ENCODE results near the gene OVCA2. TPM values are rescaled to one million over a fixed set of nuclear protein-coding genes. Genes with fewer than 3 reads are reported as not detected.
A peak's percentile ranks its signal among the peaks of the same experiment; 100 is the strongest.

Gene OVCA2
- total and polyA plus RNA-seq, 9 donors, result 8.7 to 21.8 (median 13.8) TPM

DNA sequence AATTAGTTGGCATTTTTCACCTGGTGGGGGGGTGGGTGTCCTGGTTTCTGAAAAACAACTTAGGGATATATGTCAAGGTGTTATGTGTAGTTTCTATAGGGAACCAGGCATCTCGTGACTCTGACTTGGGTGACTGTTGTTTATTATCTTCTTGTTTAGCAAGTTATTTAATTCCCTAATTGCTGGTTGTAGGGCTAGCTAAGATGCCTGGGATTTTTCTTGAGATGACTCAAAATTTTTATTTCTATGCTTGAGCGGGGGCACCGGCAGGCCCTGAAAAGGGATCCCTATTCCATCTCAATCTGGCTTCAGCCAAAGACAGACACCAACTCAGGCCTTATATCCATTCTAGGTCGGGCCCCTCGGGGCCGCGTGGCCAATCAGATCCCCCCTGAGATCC is 8.7 kb upstream of the OVCA2 start:
- Histone ChIP-seq H3K4me3 (ENCODE audit: low read length) (no peak overlapping the region), H3K36me3 (ENCODE audit: control insufficient read depth, insufficient read depth, low read length) (peaks cover 37% of the 10 kb centered on the region), H3K9me3 (replicated peaks; ENCODE audit: control insufficient read depth, low read depth, low read length) (no peaks in the 10 kb centered on the region), H3K27ac (ENCODE audit: low read length) (no peak overlapping the region), H3K27me3 (ENCODE audit: control insufficient read depth, insufficient read depth, low read length) (peaks cover 17% of the 10 kb centered on the region), H3K4me1 (ENCODE audit: control insufficient read depth, insufficient read depth, low read length) (peaks cover 17% of the 10 kb centered on the region)
- 86% methylated on average over 1 of the region's 7 CpGs for WGBS (ENCODE audit: insufficient coverage)
- no peak for DNase-seq

DNA sequence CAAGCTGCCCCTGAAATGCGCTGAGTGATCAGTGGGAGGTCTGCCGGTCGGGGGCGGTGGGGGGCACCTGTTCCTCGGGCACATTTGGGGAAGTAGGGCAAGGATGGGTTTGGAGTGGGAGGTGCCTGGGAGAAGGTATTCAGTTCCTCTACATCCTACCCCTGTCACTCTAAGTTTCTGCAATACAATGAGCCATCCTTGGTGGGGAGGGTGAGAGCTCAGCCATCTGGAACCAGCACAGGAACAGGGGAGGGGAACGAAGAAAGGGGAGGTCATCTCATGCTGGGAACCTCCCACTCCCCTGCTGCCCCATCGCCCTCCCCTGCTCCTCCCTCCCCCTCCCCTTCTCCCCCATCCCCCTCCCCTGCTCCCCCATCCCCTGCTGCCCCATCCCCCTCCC is 7.7 kb upstream of the OVCA2 start:
- no peak for DNase-seq
- Histone ChIP-seq H3K27ac (ENCODE audit: low read length) (no peak overlapping the region), H3K4me3 (ENCODE audit: low read length) (no peak overlapping the region), H3K27me3 (ENCODE audit: control insufficient read depth, insufficient read depth, low read length) (peaks cover 7% of the 10 kb centered on the region), H3K4me1 (ENCODE audit: control insufficient read depth, insufficient read depth, low read length) (peaks cover 14% of the 10 kb centered on the region), H3K36me3 (ENCODE audit: control insufficient read depth, insufficient read depth, low read length) (peaks cover 44% of the 10 kb centered on the region), H3K9me3 (replicated peaks; ENCODE audit: control insufficient read depth, low read depth, low read length) (no peaks in the 10 kb centered on the region)
- no CpG with 5 or more reads among the region's 7 CpGs for WGBS (ENCODE audit: insufficient coverage)

DNA sequence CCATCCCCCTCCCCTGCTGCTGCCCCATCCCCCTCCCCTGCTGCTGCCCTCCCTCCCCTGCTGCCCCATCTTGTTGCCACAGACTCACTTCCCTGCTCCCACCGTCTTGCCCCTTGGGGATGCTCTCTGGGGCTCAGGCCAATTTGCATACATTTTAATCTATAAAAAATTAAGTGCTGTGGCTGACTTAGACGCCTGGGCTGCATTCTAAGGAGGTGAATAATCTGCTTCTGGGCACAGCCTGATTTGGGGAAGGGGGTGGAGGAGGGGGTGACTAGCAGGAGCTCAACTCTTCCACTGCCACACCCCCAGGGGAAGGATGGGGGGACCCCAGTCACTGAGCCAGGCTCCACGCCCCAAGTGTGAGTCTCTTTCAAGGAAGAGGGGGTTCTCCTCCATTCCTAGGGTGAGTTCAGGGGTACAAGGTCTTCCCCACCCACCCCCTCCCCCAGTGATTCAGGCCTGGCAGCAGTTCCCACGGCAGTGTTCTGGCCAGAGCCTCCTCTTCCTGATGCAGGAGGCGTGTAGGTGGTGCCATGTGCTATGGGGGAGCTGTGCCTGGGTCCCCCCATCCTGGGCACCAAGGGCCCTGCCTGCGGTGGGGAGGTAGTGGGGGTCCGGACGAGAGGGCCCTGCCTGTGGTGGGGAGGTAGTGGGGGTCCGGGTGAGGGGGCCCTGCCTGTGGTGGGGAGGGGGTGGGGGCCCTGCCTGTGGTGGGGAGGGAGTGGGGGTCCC is 6.8 kb upstream of the OVCA2 start:
- Histone ChIP-seq H3K27ac (ENCODE audit: low read length) (no peak overlapping the region), H3K27me3 (ENCODE audit: control insufficient read depth, insufficient read depth, low read length) (peaks cover 2% of the 10 kb centered on the region), H3K4me3 (ENCODE audit: low read length) (no peak overlapping the region), H3K9me3 (replicated peaks; ENCODE audit: control insufficient read depth, low read depth, low read length) (no peaks in the 10 kb centered on the region), H3K4me1 (ENCODE audit: control insufficient read depth, insufficient read depth, low read length) (peaks cover 9% of the 10 kb centered on the region), H3K36me3 (ENCODE audit: control insufficient read depth, insufficient read depth, low read length) (peaks cover 46% of the 10 kb centered on the region)
- DNase-seq, result no peak
- WGBS (ENCODE audit: insufficient coverage), result no CpG with 5 or more reads among the region's 9 CpGs

DNA sequence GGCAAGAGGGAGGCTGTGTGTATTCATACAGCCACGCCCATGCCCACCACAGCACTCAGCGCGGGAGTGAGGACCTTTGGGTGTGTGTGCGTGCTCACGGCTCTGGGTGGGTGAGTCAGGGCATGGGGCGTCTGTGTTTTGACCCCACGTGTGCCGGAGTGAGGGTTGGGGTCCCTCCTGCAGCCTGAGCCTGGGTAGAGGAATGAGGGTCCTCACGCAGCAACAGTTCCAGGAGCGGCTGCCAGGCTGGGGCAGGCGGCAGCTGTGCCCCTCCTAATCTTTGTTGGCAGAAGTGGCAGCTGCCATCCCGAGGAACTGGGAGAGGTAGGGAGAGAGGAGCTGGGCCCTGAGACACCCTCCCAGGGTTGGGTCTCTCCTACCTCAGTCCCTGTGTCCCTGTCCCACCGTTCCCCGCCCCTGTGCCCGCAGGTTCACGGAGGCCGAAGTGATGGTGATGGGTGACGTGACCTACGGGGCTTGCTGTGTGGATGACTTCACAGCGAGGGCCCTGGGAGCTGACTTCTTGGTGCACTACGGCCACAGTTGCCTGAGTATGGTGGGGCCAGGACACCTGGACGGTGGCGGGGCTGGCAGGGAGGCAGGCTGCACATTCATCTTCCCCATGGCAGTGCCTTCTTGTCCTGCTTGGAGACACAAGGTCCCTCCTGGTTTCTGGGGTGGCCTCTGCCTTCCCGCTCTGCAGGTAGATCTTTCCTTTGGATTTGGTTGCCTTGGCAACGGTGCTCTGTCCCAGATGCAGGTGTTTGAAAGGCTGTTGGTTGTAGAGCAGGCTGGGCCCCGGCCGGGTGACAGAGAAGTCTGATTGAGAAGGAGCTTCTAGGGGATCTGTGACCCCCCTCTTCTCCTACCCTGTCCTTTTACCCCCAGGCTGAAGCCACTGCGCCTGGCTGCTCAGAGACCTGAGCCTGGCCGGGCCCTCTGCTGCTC is 6.0 kb upstream of the OVCA2 start:
- H3K4me3 ChIP-seq (ENCODE audit: low read length), result no peak overlapping the region
- peaks cover 8% of the 10 kb centered on the region for H3K4me1 ChIP-seq (ENCODE audit: control insufficient read depth, insufficient read depth, low read length)
- no peaks in the 10 kb centered on the region for H3K9me3 ChIP-seq (replicated peaks; ENCODE audit: control insufficient read depth, low read depth, low read length)
- H3K27me3 ChIP-seq (ENCODE audit: control insufficient read depth, insufficient read depth, low read length), result no peaks in the 10 kb centered on the region
- 85% methylated on average over 21 of the region's 29 CpGs for WGBS (ENCODE audit: insufficient coverage)
- no peak for DNase-seq
- H3K36me3 ChIP-seq (ENCODE audit: control insufficient read depth, insufficient read depth, low read length), result peaks cover 54% of the 10 kb centered on the region
- no peak overlapping the region for H3K27ac ChIP-seq (ENCODE audit: low read length)

DNA sequence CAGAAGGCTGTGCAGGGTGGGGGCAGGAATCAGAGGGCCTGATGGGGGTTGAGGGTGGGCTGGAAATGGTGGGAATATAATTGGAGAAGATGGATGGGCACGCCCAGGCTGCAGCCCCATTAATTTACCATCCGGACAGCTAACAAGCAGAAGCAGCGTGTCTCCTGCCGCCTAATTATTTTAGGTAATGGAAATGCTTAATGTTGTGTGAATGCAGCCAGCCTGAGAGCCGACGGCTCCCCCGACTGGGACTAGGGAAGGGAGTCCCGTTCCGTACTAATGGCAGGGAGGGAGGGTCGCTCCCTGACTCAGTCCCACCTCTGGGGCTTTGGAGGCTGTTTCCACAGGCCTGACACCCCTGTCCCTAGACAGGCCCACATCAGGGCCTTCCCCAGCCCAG is 4.7 kb upstream of the OVCA2 start:
- H3K9me3 ChIP-seq (replicated peaks; ENCODE audit: control insufficient read depth, low read depth, low read length), result no peaks in the 10 kb centered on the region
- 85% methylated on average over 5 of the region's 10 CpGs for WGBS (ENCODE audit: insufficient coverage)
- H3K4me3 ChIP-seq (ENCODE audit: low read length), result no peak overlapping the region

DNA sequence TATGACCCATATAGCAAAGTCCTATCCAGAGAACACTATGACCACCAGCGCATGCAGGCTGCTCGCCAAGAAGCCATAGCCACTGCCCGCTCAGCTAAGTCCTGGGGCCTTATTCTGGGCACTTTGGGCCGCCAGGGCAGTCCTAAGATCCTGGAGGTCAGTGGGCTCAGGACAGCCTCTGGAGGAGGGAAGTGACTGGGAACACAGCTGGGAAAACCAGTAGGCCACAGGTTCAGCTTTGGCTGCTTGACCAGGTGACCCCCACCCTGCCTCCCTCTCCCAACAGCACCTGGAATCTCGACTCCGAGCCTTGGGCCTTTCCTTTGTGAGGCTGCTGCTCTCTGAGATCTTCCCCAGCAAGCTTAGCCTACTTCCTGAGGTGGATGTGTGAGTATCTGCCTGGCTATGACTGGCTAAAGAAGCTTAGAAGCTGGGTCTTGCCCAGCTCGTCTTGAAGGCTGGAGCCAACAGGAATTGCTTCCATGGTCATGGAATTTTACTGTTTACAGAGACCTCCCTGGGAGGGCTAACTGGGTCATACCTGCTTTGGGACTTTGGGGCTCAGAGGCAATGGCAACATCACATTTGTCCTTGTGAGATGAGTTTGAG is 1.5 kb upstream of the OVCA2 start:
- Histone ChIP-seq H3K4me1 (ENCODE audit: control insufficient read depth, insufficient read depth, low read length) (peaks cover 19% of the 10 kb centered on the region), H3K36me3 (ENCODE audit: control insufficient read depth, insufficient read depth, low read length) (peaks cover 69% of the 10 kb centered on the region), H3K4me3 (ENCODE audit: low read length) (no peak overlapping the region), H3K9me3 (replicated peaks; ENCODE audit: control insufficient read depth, low read depth, low read length) (no peaks in the 10 kb centered on the region), H3K27me3 (ENCODE audit: control insufficient read depth, insufficient read depth, low read length) (no peaks in the 10 kb centered on the region), H3K27ac (ENCODE audit: low read length) (no peak overlapping the region)
- DNase-seq, result no peak
- WGBS (ENCODE audit: insufficient coverage), result 64% methylated on average over 3 of the region's 7 CpGs

More for the DNA sequence above, 4.7 kb upstream of the OVCA2 start:
- no peak overlapping the region for H3K27ac ChIP-seq (ENCODE audit: low read length)
- H3K27me3 ChIP-seq (ENCODE audit: control insufficient read depth, insufficient read depth, low read length), result no peaks in the 10 kb centered on the region
- H3K4me1 ChIP-seq (ENCODE audit: control insufficient read depth, insufficient read depth, low read length), result peaks cover 10% of the 10 kb centered on the region
- no peak for DNase-seq
- H3K36me3 ChIP-seq (ENCODE audit: control insufficient read depth, insufficient read depth, low read length), result peaks cover 56% of the 10 kb centered on the region

DNA sequence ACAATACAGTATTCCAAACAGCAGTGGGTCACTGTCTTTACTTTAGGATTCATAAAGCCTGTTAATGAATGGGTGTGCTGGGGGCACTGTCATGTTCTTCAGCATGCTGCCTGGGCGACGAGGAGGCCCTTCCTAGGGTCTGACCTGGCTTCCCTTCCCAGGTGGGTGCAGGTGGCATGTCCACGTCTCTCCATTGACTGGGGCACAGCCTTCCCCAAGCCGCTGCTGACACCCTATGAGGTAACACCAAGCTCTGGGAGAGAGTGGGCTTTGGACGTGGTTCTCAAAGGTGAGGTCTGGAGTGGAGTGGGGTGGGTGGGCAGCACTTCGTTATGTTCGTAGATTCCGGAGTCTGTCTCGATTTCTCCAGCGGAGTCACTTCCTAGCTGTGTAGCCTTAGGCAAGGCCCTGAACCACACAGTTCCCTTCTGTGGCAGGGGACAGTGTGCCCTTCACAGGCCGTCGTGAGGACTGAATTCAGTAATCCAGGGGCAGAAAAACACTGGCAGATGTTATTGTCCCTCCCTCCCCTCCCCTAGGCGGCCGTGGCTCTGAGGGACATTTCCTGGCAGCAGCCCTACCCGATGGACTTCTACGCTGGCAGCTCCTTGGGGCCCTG is 771 bp upstream of the OVCA2 start:
- Histone ChIP-seq H3K27me3 (ENCODE audit: control insufficient read depth, insufficient read depth, low read length) (no peaks in the 10 kb centered on the region), H3K4me3 (ENCODE audit: low read length) (peak overlapping the region; percentile 54), H3K27ac (ENCODE audit: low read length) (peak overlapping the region; percentile 87), H3K9me3 (replicated peaks; ENCODE audit: control insufficient read depth, low read depth, low read length) (no peaks in the 10 kb centered on the region), H3K36me3 (ENCODE audit: control insufficient read depth, insufficient read depth, low read length) (peaks cover 64% of the 10 kb centered on the region), H3K4me1 (ENCODE audit: control insufficient read depth, insufficient read depth, low read length) (peaks cover 19% of the 10 kb centered on the region)
- DNase-seq, result no peak
- WGBS (ENCODE audit: insufficient coverage), result 56% methylated on average over 14 of the region's 16 CpGs

DNA sequence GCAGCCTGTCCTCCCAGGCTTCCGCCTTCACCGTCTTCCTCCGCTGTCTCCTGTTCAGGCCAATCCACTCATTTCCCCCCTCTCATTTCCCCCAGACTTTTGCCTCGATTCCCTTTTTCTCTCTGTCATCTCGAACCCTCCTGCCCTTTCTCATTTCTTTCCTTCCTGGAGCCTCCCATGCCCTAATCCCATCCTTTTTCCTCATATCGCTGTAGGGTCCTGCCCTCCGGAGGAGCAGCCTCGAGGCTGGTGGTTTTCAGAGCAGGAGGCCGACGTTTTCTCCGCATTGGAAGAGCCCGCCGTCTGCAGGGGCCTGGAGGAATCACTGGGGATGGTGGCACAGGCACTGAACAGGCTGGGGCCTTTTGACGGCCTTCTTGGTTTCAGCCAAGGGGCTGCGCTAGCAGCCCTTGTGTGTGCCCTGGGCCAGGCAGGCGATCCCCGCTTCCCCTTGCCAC is 597 bp downstream of the OVCA2 start:
- H3K4me1 ChIP-seq (ENCODE audit: control insufficient read depth, insufficient read depth, low read length), result peaks cover 19% of the 10 kb centered on the region
- H3K4me3 ChIP-seq (ENCODE audit: low read length), result peak overlapping the region; percentile 54
- no peaks in the 10 kb centered on the region for H3K9me3 ChIP-seq (replicated peaks; ENCODE audit: control insufficient read depth, low read depth, low read length)
- WGBS (ENCODE audit: insufficient coverage), result 19% methylated on average over 16 of the region's 17 CpGs
- peak overlapping the region; percentile 87 for H3K27ac ChIP-seq (ENCODE audit: low read length)
- H3K27me3 ChIP-seq (ENCODE audit: control insufficient read depth, insufficient read depth, low read length), result no peaks in the 10 kb centered on the region
- peak; percentile 53 for DNase-seq
- peaks cover 51% of the 10 kb centered on the region for H3K36me3 ChIP-seq (ENCODE audit: control insufficient read depth, insufficient read depth, low read length)

DNA sequence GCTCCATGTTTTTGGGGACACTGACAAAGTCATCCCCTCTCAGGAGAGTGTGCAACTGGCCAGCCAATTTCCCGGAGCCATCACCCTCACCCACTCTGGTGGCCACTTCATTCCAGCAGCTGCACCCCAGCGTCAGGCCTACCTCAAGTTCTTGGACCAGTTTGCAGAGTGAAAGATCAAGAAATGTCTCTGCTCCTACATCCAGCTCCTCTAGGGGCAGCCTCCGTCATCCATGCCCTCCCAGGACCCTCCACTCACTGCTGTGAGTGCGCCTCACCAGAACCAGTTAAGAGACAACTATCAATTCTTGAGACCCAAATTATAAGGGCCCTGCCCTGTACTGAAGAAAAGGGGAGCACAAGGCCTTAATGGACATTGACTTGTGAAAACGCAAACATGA is 1.1 kb downstream of the OVCA2 start:
- no peaks in the 10 kb centered on the region for H3K9me3 ChIP-seq (replicated peaks; ENCODE audit: control insufficient read depth, low read depth, low read length)
- peak overlapping the region; percentile 54 for H3K4me3 ChIP-seq (ENCODE audit: low read length)
- peaks cover 45% of the 10 kb centered on the region for H3K36me3 ChIP-seq (ENCODE audit: control insufficient read depth, insufficient read depth, low read length)
- 84% methylated on average over 5 of the region's 5 CpGs for WGBS (ENCODE audit: insufficient coverage)
- peaks cover 3% of the 10 kb centered on the region for H3K27me3 ChIP-seq (ENCODE audit: control insufficient read depth, insufficient read depth, low read length)
- H3K27ac ChIP-seq (ENCODE audit: low read length), result peak overlapping the region; percentile 87
- DNase-seq, result no peak
- H3K4me1 ChIP-seq (ENCODE audit: control insufficient read depth, insufficient read depth, low read length), result peaks cover 19% of the 10 kb centered on the region
